NCI-H2196 (cell line): ENCODE results near the gene TPSAB1.
"Not testable (repeated sequence)": the region's sequence is repeated elsewhere in the genome, so short reads cannot be mapped to it uniquely, and the experiment has no call there.

Source experiments
- DNase-seq: peaks from one replicate; lab custom pipeline; 2025; ENCODE audit not compliant: unreplicated experiment; lab: John Stamatoyannopoulos, UW

Gene TPSAB1

DNA sequence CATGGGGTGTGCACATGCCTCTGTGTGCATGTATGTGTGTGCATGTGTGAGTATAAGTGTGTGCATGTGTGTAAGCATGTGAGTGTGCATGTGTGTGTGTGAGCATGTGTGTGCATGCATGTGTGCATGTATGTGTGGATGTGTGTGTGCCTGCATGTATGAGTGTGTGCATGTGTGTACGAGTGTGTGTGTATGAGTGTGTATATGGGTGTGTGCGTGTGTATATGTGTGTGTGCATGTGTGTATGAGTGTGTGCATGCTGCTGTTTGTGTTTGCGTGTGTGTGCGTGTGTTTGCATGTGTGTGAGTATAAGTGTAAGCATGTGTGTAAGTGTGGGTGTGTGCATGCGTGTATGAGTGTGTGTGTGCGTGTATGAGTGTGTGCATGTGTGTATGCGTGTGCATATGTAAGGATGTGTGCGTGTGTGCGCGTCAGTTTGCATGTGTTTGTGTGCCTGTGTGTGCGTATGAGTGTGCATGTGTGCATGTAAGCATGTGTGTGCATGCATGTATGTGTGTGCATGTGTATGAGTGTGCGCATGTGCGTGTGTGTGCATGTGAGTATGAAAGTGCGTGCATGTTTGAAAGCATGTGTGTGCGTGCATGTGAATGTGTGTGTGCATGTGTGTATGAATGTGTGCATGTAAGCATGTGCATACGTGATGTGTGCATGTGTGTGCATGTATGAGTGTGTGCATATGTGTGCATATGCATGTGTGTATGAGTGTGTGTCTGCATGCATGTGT is 24.0 kb downstream of the TPSAB1 start:
- no peak for DNase-seq

DNA sequence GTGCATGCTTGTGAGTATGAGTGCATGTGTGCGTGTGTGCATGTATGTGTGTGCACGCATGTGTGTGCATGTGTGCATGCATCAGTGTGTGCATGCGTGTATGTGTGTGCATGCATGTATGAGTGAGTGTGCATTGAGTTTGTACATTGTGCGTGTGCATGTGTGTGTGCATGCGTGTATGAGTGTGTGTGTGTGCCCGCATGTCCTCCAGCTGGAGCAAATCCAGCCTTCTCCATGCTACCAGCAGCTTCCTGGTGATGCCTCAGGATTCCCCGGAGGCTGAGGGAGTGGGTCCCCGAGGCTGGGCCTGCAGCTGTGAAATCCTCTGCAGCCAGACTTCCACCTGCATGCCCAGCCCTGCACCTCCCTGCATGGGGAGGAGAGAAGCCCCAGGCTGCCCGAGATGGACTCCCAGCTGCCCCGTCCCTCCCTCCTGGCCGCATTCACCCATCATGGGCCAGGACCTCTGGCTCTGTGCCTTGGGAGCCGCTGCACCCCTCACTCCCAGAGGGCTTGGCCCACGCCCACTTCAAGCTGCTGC is 24.7 kb downstream of the TPSAB1 start:
- no peak for DNase-seq

DNA sequence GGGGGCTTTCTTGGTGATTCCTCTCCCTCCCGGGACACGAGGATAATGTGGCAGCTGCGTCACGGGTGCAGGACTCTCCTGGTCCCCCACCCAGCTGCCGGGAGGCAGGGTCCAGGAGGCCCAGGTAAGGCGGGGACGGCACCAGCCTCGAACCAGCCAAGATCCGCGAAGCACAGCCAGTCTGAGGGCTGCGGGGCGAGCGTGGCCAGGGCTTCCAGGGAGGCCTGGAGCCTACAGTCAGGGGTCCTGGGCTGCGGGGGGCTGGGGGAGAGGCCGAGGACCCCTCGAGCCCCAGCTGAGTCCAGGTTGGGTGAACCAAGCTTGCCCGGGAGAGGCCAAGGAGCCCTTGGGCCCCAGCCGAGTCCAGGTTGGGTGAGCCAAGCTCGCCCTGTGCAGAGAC is 25.3 kb downstream of the TPSAB1 start:
- no peak for DNase-seq

DNA sequence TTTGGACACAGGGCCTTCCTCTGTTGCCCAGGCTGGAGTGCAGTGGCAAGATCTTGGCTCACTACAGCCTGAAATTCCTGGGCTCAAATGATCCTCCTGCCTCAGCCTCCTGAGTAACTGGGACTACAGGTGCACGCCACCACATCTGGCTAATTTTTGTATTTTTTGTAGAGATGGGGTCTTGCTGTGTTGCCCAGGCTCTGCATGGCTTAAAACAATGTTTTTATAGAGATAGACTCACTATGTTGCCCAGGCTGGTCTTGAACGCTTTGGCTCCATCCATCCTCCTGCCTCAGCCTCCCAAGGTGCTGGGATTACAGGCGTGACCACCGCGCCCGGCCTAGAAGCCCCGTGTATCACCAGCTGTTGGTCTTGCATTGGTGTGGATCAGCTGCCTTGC is 28.9 kb downstream of the TPSAB1 start:
- not testable (repeated sequence) for DNase-seq

DNA sequence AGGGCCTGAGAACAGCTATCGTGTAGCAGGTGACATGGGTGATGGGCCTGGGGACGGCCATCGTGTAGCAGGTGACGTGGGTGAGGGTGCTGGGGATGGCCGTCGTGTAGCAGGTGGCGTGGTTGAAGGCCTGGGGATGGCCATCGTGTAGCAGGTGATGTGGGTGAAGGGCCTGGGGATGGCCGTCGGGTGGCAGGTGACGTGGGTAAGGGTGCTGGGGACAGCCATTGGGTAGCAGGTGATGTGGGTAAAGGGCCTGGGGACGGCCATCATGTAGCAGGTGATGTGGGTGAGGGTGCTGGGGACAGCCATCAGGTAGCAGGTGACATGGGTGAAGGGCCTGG is 30.8 kb downstream of the TPSAB1 start:
- no peak for DNase-seq

DNA sequence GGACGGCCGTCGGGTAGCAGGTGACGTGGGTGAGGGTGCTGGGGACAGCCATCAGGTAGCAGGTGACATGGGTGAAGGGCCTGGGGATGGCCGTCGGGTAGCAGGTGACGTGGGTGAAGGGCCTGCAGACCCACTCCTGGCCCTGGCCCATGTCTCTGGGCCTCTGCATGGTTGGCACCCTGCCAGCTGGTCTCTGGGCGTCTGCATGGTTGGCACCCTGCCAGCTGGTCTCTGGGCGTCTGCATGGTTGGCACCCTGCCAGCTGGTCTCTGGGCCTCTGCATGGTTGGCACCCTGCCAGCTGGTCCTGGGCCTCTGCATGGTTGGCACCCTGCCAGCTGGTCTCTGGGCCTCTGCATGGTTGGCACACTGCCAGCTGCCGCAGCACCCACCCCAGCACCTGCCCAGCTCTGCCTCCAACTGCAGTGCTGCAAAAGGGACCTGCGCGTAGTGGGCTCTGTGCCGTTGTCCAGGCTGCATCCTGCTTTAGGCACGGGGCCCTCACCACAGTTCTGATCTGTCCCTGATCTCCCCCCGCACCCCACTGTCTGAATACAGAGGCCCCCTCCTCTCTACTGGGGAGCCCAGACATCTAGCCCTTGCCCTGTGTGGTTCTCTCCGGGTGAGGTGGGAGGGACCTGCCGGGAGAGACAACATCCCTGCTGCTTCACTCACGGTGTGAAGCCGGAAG is 31.4 kb downstream of the TPSAB1 start:
- DNase-seq = peak; percentile 93

DNA sequence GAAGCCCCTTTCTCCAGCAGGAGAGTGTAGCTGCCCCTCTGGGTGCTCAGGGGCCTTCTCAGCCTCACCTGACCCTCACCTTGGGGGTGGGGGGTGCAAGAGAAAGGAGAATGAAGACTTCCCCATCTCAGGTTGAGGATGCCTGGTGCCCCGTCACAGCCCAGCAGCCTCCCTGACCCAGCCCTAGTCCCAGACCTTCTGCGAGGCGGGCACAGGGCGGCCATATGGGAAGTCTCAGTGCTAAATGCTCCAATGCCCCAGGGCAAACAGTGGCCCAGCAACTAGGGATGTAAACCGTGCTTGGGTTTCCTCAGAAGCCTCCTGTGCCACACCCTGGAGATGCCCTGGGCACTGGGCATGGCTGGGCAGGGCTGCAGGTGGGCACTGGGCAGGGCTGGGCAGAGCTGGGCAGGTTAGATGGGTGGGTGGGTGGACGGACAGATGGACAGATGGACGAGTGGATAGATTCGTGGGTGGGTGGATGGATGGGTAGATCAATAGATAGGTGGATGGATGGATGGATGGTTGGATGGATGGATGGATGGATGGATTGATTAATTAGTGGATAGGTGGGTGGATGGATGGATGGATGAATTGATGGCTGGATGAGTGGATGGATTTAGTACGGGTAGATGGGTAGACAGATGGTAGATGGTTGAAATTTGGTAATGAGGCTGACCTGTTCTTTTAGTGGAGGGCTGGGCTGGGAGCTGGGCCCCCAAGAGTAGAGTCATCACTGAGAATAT is 32.1 kb downstream of the TPSAB1 start:
- DNase-seq = no peak

DNA sequence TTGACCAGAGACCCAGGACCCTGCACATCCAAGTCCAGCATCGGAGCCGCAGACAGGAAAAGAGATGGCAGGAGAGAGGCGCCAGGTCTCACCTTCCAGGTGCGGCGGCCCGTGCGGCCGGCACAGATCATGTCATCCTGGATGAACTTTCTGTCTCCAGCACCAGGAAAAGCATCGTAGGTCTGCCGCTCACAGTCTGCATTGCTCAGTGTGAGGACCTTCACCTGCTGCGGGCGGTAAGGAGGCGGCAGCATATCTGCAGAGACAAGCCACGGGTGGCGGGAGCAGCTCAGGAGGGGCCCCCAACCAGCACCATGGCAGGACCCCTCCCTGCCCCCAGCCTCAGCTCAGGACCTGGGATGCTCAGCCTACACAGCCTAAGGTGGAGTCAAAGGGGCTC is 33.3 kb downstream of the TPSAB1 start:
- no peak for DNase-seq

DNA sequence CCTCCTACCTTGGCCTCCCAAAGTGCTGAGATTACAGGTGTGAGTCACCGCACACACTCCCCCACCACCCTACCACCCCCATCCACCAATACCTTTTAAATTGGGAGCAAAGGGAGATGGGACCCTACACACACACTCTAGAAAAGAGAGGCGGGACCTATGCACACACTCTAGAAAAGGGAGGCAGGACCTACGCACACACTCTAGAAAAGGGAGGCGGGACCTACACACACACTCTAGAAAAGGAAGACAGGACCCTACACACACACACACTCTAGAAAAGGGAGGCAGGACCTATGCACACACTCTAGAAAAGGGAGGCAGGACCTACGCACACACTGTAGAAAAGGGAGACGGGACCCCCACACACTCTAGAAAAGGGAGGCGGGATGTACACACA is 34.3 kb downstream of the TPSAB1 start:
- no peak for DNase-seq

DNA sequence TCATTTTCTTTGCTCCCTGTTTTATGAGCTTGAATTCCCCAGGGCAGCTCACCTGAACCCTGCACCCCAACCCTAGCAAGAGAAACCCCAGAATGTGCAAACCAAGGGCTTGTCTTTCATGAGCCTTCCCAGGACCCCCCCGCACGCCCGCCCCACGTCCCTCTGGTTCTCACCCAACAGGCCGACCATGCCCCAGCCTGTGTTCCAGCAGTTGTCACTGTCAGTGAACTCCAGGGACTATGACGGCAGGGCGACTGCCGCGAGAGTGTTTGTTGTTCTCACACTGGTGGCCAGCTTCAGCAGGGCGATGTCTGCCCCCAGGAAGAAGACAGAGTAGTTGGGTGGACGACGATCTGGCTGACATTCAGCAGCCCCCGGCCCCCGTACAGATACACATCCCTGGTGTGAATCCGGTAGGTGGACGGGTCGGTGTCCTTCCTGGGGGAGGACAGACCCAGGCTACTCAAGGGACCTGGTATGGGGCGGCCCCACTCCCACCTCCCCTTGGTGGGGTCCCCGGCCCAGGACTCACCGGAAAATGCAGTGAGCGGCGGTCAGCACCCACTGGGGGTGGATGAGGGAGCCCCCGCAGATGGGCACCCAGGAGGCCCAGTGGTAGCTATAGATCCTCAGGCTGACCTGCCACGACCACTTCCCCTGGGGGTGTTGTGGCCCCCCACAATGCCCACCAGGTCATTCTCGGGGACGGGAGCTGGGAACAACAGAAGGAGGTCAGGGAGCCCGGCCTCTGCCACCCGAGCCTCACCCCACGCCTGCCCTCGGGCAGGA is 35.5 kb downstream of the TPSAB1 start:
- DNase-seq = no peak

DNA sequence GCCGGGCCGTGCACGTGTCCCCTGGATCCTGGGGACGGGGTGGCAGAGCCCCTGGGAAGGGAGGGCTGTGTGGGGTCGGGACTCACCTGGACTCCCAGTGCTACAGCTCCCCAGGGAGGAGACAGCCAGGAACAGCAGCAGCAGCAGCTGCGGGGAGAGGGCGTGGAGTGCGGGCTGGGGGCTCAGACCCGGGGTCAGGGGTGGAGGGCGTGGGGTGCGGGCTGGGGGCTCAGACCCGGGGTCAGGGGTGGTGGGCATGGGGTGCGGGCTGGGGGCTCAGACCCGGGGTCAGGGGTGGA is 36.0 kb downstream of the TPSAB1 start:
- no peak for DNase-seq

DNA sequence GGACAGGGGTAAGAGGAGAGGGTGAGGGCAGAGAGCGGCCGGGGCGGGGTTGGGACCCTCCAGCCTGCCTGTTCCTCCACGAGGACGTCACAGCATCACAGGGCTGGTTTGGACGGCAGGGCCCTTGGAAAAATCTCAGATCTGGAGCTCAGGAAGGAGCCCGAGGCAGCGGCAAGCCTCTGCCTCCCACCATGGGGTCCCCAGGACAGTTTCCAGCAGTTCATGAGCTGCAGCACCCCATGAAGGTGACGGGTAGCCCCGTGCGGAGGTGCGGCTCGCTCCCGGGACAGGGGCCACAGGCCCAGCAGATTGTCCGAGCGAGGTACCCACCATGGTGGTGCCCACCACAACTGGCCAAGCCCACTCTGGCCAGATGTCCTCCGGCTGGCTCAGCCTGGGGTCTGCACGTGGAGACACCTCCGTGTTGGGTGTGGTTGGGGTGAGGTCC is 36.7 kb downstream of the TPSAB1 start:
- no peak for DNase-seq

DNA sequence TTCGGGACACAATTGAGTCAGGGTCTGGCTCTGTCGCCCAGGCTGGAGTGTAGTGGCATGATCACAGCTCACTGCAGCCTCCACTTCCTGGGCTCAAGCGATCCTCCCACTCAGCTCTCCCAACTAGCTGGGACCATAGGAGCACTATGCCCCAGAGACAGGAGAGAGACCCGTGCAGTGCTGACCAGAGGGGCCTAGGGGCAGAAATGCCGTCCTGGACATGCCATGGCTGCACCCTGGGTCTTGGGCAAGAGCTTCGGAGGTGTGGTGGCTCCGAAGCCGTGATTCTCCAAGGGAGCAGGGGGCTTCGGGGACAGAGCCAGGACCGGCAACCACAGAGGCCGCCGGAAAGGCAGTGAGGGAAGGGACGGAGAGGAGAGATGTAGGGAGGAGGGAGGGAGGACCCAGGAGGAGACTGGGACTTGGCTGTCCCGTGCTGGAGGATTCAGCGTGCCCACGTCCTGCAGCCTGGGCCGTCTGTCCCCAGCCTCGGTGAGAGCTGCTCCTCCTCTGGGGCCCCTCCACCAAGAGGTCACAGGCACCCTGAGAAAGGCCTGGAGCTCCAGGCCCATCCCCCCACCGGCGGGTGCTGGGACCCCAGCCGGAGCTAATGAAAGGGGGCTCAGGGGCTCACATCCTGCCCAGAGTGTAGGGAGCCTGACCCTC is 37.2 kb downstream of the TPSAB1 start:
- no peak for DNase-seq

DNA sequence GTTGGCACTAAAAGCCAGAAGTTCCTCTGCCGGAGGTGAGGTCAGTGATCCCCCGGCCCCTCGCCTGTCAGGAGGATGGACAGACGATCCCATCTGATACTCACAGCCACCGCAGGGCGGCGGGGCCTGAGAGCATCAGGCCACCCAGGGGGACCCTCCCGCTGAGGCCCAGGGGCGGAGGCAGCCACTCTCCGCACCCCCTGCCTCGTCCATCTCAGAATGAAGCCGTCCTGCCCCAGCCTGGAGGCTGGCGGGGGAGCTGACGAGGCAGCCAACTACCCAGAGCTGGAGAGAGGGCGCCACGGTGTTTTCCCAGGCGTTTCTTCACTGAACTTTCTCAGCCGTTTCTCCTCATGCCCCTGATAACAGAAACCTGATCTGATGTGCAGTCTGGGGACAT is 38.0 kb downstream of the TPSAB1 start:
- no peak for DNase-seq

DNA sequence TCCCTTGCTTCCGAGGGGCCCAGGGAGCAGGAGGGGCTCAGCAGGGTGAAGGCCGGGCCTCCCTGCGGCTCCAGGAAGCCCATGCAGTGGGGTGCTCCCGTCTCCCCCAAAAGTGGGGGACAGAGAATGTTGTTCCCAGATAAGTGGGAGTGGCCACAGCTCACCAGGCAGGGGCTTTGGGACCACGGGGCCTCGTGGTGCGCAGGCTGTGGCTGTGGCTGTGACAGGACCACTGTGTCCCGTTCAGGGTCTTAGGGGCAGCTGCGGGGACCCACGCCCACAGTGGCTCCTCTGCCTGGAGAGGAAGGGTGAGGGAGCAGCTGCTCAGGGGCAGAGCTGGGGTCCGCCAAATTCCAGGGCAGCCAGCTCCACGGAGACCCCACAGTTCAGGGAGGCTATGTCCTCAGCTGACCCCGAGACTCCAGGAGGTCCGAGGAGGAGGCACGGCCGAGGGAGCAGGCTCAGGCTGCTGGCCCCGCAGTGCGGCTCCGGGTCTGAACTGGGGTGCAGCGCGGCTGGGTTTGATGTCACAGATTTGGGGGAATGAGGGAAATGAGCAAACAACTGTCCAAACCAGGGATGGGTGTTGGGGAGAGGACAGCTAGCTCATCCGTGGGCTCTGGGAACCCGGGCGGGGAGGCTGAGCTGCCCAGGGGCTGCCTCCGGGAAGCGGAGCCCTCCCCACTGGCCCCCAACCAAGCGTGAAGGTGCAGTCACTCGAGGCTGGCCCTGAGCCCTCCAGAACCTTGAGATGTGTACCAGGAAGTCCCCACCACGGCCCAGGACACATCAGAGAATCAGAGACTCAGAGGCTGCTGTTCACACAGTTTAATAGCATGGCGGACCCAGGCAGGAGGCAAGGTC is 38.8 kb downstream of the TPSAB1 start:
- DNase-seq = no peak

DNA sequence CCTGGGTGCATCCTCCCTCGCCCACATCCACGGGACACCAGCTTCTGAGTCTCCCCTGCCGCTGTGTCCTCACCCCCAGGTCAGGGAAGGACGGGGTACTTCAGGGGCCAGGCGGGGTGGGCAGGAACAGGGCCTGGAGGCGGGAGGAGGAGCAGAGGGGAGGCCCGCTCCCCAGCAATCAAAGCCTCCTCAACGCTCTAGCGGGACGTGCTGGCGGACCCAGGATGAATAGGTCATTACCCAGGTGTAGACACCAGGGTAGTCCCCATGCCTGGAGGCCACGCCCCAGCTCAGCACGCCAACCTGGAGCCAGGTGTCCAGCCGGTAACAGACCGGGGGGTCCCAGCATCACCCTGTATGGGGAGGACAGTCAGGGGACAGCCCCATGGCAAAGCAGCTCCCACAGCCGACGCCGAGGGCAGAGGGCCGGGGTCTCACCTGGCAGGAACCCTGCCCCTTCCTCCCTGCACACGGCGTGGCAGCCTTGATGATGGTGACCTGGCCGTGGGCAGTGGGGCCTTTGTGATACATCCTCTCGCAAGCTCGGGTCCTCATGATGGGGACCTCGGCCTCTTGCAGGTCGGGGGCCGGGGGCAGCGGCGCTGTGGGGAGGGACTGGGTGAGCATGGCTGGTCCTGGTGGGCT is 39.6 kb downstream of the TPSAB1 start:
- no peak for DNase-seq

DNA sequence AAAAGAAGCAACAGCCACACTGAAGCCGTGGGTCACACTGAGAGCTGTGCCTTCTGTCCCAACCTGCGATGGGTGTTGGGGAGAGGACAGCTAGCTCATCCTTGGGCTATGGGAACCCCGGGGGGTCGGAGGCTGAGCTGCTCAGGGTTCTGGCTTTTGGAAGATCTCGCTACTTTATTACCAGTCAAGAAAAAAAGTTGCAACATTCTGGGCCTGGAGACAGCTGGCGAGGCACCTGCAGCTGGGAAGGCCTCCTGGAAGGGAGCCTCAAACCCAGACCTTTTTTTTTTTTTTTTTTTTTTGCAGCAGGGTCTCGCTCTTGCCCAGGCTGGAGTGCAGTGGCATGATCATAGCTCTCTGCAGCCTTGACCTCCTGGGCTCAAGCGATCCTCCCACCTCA is 40.3 kb downstream of the TPSAB1 start:
- no peak for DNase-seq

DNA sequence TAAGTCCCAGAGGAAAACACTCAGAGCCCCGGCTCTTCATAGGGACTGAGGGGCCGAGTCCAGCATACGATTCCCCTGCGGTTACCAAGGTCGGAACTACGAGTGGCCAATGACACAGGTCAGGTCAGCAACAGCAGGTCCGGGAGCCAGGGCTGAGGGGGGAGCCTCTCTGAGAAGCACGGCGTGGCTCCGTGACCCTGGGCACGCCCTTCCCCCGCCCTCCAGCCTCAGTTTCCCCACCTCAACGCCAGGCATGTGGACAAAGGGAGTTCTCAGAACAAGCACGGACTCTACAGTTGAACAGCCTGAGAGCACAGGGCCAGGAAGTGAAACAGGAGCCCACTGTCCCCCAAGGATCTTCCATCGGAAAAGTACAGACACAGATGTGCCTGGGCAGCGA is 41.0 kb downstream of the TPSAB1 start:
- DNase-seq = no peak

DNA sequence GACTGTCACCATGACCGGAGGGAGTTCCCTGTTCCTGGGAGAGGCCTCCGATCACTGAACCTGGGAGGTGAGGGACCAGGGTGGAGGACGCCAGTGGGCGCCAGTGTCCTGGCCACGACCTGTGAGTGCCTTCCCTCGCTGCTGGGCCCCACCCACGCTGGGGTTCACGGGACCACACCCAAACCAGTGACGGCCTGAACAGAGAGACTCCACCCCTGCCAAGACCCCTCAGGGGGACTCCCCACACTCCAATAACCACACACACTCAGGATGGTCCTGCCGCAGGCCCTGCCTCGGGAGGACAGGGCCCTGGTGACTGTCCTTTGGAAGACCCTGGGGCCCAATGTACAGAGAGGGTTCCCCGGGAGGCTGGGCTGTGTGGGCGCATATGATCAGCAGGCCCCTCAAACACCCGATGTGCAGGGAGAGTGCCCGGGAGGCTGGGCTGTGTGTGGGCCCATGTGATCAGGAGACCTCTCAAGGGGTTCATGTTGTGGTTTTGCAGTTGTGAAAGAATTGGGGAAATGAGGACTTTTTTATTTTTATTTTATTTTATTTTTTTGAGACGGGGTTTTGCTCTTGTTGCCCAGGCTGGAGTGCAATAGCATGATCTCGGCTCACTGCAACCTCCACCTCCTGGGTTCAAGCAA is 41.9 kb downstream of the TPSAB1 start:
- DNase-seq = no peak
